HEK293T (cell line): ENCODE data around the gene GRB14.

Source experiments
- CTCF ChIA-PET: fragments of 350-600 bp; formaldehyde crosslinking; extraction: SDS; loops from one replicate; lab custom pipeline; 2021; ENCODE audit warnings: antibody characterized with exemption, inconsistent platforms; lab: Yijun Ruan, JAX
- POLR2A ChIA-PET: fragments of 350-600 bp; formaldehyde crosslinking; extraction: SDS; loops from one replicate; lab custom pipeline; 2020; ENCODE audit warnings: antibody characterized with exemption, inconsistent platforms; lab: Yijun Ruan, JAX
- DNase-seq: peaks from one replicate; pipeline ENCODE4 v3.0.0; 2012; ENCODE audit warnings: mixed read lengths; ENCODE audit errors: extremely low spot score
- ARNT ChIP-seq: fragments of 450-650 bp; IDR thresholded peaks from 2 replicates; pipeline ENCODE4 v1.6.1; 2017; ENCODE audit warnings: mild to moderate bottlenecking
- BHLHE40 ChIP-seq: fragments of 450-650 bp; IDR thresholded peaks from 2 replicates; pipeline ENCODE4 v1.6.1; 2016; ENCODE audit warnings: mild to moderate bottlenecking, moderate library complexity, borderline replicate concordance
- CTBP1 ChIP-seq: fragments of 450-650 bp; IDR thresholded peaks from 2 replicates; pipeline ENCODE4 v1.6.1; 2016; ENCODE audit warnings: borderline replicate concordance
- ELF4 ChIP-seq: fragments of 450-650 bp; IDR thresholded peaks from 2 replicates; pipeline ENCODE4 v1.6.1; 2017; ENCODE audit warnings: antibody characterized with exemption
- FOXA1 ChIP-seq: fragments of 450-650 bp; IDR thresholded peaks from 2 replicates; pipeline ENCODE4 v1.6.1; 2016; ENCODE audit warnings: mild to moderate bottlenecking
- FOXK2 ChIP-seq: fragments of 450-650 bp; IDR thresholded peaks from 2 replicates; pipeline ENCODE4 v1.6.1; 2016; ENCODE audit warnings: mild to moderate bottlenecking
- FOXM1 ChIP-seq: fragments of 450-650 bp; IDR thresholded peaks from 2 replicates; pipeline ENCODE4 v1.6.1; 2017; ENCODE audit warnings: mild to moderate bottlenecking, borderline replicate concordance
- HDGF ChIP-seq: fragments of 450-650 bp; IDR thresholded peaks from 2 replicates; pipeline ENCODE4 v1.6.1; 2017; ENCODE audit warnings: antibody characterized with exemption, borderline replicate concordance
- L3MBTL2 ChIP-seq: fragments of 450-650 bp; conservative IDR thresholded peaks from 2 replicates; pipeline ENCODE4 v1.6.1; 2016; ENCODE audit warnings: mild to moderate bottlenecking
- LEF1 ChIP-seq: fragments of 450-650 bp; IDR thresholded peaks from 2 replicates; pipeline ENCODE4 v1.6.1; 2017; ENCODE audit warnings: mild to moderate bottlenecking, borderline replicate concordance
- NFRKB ChIP-seq: fragments of 450-650 bp; IDR thresholded peaks from 2 replicates; pipeline ENCODE4 v1.6.1; 2016; ENCODE audit warnings: mild to moderate bottlenecking, moderate library complexity
- SP1 ChIP-seq: fragments of 450-650 bp; IDR thresholded peaks from 2 replicates; pipeline ENCODE4 v1.6.1; 2017
- SUZ12 ChIP-seq: fragments of 450-650 bp; IDR thresholded peaks from 2 replicates; pipeline ENCODE4 v1.6.1; 2016; ENCODE audit warnings: mild to moderate bottlenecking
- TARDBP ChIP-seq: fragments of 450-650 bp; IDR thresholded peaks from 2 replicates; pipeline ENCODE4 v1.6.1; 2016
- ZNF384 ChIP-seq: fragments of 450-650 bp; IDR thresholded peaks from 2 replicates; pipeline ENCODE4 v1.6.1; 2016
- TF ChIP-seq, protein P1 (sequence below): fragments of 450-650 bp; IDR thresholded peaks from 2 replicates; pipeline ENCODE4 v1.6.1; 2016

GRB14 gene

GRCh38 chr2:164542581-164543021 lies 78.7 kb downstream of the GRB14 start:
- DNase-seq, result no peak
- CTCF ChIA-PET, result no interaction called here
- TF ChIP-seq NFRKB, result no peak
- no peak for TF ChIP-seq SUZ12
- TF ChIP-seq ZNF384, result no peak
- no peak for TF ChIP-seq HDGF
- TF ChIP-seq TARDBP, result no peak
- TF ChIP-seq L3MBTL2, result no peak
- TF ChIP-seq LEF1, result no peak
- no peak for TF ChIP-seq ELF4
- TF ChIP-seq FOXA1, result no peak
- no peak for TF ChIP-seq SP1
- no peak for TF ChIP-seq FOXM1
- POLR2A ChIA-PET, result no interaction called here

GRCh38 chr2:164538240-164538866 lies 82.9 kb downstream of the GRB14 start:
- TF ChIP-seq ARNT, result no peak
- TF ChIP-seq FOXM1, result no peak
- TF ChIP-seq FOXA1, result no peak
- no peak for TF ChIP-seq HDGF
- TF ChIP-seq TARDBP, result no peak
- no peak for TF ChIP-seq SUZ12
- no peak for TF ChIP-seq FOXK2
- no peak for TF ChIP-seq LEF1
- no peak for TF ChIP-seq ZNF384
- no peak for TF ChIP-seq ELF4
- no peak for TF ChIP-seq NFRKB
- TF ChIP-seq L3MBTL2, result no peak
- no peak for TF ChIP-seq CTBP1
- POLR2A ChIA-PET, result no interaction called here
- CTCF ChIA-PET, result interaction anchor here (0.5 to 1.3 kb wide), 7 partner anchors 10 to 1370 kb away, joined by 3 to 5 read pairs (median 3); no protein-coding TSS in a partner anchor
- DNase-seq, result peak; percentile 52

DNA sequence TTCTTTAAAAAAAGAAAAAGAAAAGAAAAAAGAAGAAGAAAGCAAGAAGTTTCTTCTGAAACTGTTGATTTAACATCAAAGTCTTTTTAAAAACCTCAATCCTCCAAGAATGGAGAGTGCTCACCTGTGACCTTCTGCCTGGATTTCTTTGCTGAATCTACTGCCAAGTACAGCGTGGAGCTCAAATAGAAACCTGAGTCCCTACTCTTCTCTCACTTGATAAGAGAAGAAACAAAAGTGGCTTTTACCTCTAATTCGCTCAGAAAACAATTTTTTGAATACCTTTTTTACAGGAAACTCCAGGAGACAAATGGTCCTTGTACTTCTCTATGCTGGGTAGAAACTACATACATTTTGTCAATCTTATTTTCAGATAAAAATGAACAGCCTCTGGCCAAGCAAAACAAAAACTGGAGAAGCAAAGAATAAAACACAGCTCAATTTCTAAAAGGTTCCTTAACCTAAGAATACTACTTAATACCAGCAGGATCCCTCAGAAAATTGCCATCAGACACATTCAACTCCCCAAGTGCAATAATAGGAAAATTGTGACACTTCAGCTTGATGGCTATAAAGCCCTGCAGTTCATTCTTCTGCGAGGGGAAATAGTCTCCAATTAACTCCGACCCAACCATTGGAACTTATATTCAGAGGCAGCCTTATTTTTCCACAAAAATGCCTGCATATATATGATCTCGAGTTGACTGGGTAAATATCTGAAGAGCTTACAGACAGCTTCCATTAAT lies 85.8 kb downstream of the GRB14 start:
- no peak for TF ChIP-seq NFRKB
- TF ChIP-seq FOXK2, result no peak
- no peak for TF ChIP-seq FOXA1
- TF ChIP-seq TARDBP, result no peak
- TF ChIP-seq LEF1, result no peak
- TF ChIP-seq SP1, result no peak
- TF ChIP-seq SUZ12, result no peak
- no peak for TF ChIP-seq ZNF384
- no peak for TF ChIP-seq ARNT
- no peak for TF ChIP-seq BHLHE40
- TF ChIP-seq HDGF, result no peak
- POLR2A ChIA-PET, result no interaction called here
- CTCF ChIA-PET, result interaction anchor here (0.6 kb wide), 1 partner anchor 558 kb away, joined by 4 read pairs; no protein-coding TSS in a partner anchor
- DNase-seq, result no peak

DNA sequence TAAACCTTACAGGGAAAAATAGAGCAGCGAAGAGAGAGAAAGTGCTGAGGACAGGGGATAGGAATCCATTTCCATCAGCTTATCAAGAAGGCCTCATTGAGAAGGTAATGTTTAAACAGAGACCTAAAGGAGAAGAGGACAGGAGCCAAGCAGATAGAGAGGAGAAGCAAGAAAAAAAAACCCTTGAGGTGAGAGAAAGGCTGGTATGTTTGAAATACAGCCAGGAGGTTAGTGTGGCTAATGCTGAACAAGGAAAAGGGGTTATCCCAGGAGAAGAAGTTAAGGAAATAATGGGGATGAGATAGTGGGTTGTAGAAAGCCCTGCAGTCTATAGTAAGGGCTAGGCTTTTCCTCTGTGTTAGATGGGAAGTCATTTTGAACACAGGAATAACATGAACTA lies 90.8 kb downstream of the GRB14 start:
- no peak for DNase-seq
- ChIA-PET POLR2A (no interaction called here), CTCF (no interaction called here)
- TF ChIP-seq, protein P1, sequence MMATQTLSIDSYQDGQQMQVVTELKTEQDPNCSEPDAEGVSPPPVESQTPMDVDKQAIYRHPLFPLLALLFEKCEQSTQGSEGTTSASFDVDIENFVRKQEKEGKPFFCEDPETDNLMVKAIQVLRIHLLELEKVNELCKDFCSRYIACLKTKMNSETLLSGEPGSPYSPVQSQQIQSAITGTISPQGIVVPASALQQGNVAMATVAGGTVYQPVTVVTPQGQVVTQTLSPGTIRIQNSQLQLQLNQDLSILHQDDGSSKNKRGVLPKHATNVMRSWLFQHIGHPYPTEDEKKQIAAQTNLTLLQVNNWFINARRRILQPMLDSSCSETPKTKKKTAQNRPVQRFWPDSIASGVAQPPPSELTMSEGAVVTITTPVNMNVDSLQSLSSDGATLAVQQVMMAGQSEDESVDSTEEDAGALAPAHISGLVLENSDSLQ, result no peak
- TF ChIP-seq ZNF384 (no peak), SP1 (no peak), NFRKB (no peak), TARDBP (no peak)

DNA sequence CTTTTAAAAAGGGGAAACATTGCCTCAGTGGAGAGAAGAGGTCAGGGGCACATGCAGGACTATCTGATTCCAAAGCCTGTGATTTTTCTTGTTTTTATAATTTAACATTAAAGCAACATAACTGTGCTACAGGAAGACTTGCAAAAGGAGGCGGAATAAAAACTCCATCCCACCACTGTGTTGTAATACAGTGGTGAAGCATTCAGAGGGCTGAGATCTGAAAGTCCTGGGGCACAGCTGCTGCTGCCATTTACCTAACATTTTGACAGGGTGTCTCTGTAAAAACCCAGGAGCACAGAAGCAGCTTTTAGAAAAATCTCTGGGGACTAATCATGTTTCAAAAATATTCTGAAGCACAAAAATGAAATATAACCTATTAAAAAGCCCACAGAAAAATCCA lies 97.6 kb downstream of the GRB14 start:
- TF ChIP-seq L3MBTL2, result no peak
- TF ChIP-seq TARDBP, result no peak
- no peak for TF ChIP-seq FOXK2
- no peak for TF ChIP-seq HDGF
- no peak for TF ChIP-seq ZNF384
- no peak for TF ChIP-seq ELF4
- no peak for TF ChIP-seq FOXM1
- no peak for TF ChIP-seq SUZ12
- TF ChIP-seq BHLHE40, result no peak
- no peak for TF ChIP-seq CTBP1
- TF ChIP-seq, protein P1, result no peak
- TF ChIP-seq ARNT, result no peak
- no peak for TF ChIP-seq FOXA1
- no peak for TF ChIP-seq LEF1
- no peak for TF ChIP-seq SP1
- no peak for TF ChIP-seq NFRKB
- DNase-seq, result no peak
- ChIA-PET POLR2A (interaction anchor here (1.2 kb wide), 1 partner anchor 53 kb away, joined by 3 read pairs; no protein-coding TSS in a partner anchor), CTCF (no interaction called here)

DNA sequence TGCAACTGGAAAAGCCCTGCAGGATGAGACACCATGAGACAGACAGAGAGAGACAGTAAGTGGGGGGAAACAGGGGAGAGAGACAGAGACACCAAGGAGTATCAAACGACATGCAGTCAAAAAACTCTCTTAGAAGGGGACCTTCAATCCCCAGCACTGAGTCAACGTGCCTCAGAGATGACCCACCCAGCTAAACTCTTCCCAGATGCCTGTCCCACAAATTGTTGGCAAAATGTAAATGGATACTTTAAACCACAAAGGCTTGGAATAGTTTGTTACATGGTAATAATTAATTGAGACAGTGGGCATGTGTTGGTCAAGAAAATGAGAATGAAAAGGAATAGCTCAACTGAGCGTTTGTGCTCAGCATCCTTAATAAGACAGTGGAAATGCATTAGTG lies 98.3 kb downstream of the GRB14 start:
- TF ChIP-seq, protein P1, result no peak
- TF ChIP-seq TARDBP (no peak), SUZ12 (no peak), SP1 (no peak), FOXM1 (no peak), ARNT (no peak), BHLHE40 (no peak), HDGF (no peak), FOXK2 (no peak), L3MBTL2 (no peak), FOXA1 (no peak), ELF4 (no peak), ZNF384 (no peak), LEF1 (no peak), NFRKB (no peak), CTBP1 (no peak)
- ChIA-PET POLR2A (interaction anchor here (1.2 kb wide), 1 partner anchor 52 kb away, joined by 3 read pairs; no protein-coding TSS in a partner anchor), CTCF (no interaction called here)
- no peak for DNase-seq
